LNCAP (cell line): ENCODE results near the gene ARNT2.

Source experiments
- TF ChIP-seq, protein P1 (sequence below): fragments of 450-650 bp; IDR thresholded peaks from 2 replicates; pipeline ENCODE4 v1.5.1; 2017; ENCODE audit warnings: mild to moderate bottlenecking

Gene ARNT2

DNA sequence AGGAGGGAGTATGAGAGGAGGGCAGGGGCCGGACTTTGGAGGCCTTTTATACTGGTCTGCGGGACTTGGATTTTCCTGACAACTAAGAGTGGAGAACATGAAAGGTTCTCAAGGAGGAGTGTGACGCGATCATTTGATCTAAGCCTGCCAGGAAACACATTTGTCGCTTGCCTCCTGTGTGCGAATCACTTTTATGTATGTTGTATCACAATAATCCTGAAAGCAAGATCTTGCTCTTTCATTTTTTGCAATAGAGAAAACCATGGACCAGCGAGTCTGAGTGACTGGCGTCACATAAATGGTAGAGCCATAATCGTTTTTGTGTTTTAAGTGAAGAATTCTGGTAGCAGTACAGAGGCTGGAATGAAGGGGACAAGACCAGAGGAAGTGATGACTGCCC is 100.7 kb downstream of the ARNT2 start:
- TF ChIP-seq, protein P1, sequence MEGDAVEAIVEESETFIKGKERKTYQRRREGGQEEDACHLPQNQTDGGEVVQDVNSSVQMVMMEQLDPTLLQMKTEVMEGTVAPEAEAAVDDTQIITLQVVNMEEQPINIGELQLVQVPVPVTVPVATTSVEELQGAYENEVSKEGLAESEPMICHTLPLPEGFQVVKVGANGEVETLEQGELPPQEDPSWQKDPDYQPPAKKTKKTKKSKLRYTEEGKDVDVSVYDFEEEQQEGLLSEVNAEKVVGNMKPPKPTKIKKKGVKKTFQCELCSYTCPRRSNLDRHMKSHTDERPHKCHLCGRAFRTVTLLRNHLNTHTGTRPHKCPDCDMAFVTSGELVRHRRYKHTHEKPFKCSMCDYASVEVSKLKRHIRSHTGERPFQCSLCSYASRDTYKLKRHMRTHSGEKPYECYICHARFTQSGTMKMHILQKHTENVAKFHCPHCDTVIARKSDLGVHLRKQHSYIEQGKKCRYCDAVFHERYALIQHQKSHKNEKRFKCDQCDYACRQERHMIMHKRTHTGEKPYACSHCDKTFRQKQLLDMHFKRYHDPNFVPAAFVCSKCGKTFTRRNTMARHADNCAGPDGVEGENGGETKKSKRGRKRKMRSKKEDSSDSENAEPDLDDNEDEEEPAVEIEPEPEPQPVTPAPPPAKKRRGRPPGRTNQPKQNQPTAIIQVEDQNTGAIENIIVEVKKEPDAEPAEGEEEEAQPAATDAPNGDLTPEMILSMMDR = no peak

DNA sequence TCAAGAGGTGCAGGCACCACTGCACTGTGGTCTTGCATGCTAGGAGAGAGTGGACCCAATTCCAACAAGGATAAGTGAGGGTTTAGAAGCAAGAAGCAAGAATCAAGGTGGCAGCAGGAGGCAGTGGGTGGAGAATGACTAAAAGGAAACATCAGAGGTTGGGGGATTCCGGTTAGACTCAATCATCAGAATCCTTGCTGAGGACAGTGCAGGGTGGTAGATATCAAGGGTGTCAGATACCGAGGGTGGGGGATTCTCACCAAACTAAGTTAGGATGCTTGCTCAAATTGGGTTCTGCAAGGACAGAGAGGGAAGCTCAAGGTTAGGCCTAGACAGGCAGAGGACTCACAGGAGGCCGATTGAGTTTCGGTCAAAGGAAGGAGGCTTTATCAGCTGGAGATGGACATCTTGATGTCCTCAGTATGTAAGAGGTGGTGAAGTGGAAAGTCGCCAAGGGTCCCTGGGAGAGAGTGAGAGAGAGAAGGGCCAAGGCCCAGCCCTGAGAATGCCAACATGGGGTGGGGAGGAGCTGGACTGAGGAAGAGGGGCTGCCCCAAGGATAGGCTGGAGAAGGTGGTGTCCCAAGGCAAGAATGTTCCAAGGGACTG is 102.2 kb downstream of the ARNT2 start:
- TF ChIP-seq, protein P1 = no peak

DNA sequence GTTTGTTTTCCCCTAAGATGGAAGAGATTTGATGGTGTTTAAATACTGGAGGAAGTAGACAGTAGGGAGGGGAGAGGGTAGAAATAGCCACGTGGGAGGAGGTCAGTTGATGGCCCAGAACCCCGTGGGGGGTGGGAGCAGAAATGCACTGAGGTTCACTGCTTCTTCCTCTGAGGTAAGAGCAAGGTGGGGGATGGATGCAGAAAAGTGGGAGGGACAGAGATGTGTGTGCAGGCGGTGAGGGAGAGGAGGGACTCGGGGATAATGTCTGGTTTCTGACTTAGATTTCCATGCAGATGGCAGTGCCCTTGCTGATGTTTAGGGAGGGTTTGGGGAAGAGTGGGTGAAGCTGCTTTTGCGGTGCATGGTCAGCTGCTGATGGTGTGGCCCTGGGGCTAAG is 102.9 kb downstream of the ARNT2 start:
- TF ChIP-seq, protein P1 = no peak

DNA sequence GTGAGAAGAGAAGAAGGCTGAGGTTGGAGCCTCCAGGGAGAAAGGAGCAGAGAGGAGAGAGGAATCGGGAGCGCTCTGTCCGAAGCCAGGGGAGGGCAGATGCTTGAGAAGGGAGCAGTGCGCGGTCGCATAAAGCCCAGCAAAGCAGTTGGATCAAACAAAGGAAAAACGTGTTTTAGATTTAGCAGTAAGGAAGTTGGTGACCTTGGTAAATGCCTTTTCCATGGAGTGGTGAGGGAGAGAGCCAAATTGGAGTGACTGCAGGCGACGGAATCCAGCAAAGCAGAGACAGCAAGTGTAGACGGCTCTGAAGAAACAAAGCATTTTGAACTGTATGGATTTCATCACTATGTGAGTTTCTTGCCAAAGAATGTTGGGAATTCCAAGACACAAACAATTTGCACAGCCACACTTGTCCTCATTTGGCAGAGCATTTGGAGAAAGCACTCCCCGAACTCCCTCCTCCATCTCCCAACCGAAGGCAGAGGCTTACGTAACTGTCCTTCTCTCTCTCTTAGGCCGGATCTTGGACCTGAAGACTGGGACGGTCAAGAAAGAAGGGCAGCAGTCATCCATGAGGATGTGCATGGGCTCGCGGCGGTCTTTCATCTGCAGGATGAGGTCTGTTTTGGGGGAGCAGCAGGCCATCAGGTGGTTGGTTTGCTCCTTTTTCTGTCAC is 103.6 kb downstream of the ARNT2 start:
- TF ChIP-seq, protein P1 = no peak

DNA sequence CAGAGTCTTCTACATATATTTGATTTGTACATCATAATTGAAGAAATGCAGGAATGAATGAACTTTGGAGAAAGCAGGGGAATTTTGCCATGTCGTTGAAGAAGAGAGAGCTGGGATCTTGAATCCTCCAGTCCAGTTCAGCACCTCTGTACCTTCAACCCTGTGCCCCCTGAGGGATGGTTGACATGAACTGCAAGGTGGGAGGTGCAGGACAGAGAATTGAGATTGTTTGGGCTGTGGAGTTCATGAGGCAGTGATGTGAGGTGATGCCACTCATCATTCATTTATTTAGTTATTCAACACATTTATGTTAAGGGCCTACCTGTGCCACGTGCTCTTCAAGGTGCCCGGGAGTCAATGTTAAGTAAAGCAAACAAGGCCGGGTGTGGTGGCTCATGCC is 104.6 kb downstream of the ARNT2 start:
- TF ChIP-seq, protein P1 = no peak

DNA sequence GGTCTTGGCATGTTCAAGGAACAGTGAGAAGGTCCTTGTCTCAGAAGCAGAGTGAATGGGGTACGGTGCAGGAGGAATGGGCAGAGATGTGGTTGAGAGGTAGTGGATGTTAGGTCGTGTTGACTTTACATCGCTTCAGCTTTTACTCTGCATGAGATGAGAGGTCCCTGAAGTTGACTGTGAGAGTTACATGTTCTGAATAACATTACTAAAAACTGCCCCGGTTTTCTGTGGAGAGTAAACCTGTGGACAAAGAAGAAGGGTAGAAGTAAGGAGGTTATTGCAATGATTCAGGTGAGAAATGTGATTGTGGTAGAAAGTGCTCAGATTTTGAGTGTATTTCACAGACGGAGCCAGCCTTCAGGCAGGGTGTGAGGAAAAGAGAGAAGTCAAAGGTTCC is 105.6 kb downstream of the ARNT2 start:
- TF ChIP-seq, protein P1 = no peak

DNA sequence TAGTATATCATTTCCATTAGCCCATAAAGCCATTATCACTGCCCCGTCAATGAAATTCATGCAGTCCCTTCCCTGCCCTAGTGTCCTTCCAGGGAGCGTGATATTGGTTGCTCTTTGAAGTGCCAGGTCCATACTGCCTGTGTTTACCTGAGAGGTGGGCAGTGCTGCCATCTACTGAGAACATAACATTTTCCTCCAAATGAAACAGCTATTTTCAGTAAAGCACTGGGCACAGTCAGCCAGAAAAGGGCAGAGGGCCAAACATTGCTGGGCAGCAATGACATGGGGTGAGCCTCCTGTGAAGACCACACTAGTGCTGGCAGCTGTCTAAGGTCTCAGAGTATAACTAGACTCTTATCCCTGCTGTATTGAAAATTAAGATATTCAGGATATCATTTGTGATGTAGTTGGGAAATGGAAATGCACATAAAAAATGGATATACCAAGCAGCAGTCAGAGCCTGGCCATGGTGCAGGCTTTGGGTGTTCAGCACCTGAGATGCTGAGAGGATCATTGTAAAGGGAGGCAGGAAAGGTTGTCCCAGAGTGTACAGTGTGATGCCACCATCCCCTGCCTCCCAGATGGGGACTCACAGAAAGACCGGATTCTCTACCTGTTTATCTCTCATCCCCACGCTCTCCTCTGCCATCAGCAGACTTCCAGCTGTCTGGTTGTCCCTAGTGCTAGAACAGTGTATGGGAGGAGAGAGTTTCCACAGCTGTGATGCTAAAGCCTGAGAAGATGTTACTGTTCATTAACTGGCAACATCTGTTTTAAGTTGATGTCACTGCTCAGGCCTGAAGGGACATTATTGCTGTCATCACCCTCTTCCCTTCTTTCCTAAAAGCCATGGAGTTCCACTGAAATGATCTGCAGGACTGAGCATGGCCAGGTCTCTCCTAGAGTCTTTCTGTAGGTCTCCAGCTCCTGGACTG is 108.8 kb downstream of the ARNT2 start:
- TF ChIP-seq, protein P1 = peak; percentile 40; the same call in 1 of the 2 replicates
